B cell (primary cell): ENCODE data around the gene HOXA5. TPM values are rescaled to one million over a fixed set of nuclear protein-coding genes. Genes with fewer than 3 reads are reported as not detected.

ENCODE experiments used
- ATAC-seq: fragments of 200-7000 bp; cut with Tn5 transposase; one replicate; pipeline ENCODE4 v1.10.0; 2021; ENCODE audit warnings: low read depth, mild to moderate bottlenecking, moderate number of reproducible peaks, moderate library complexity
- CTCF ChIA-PET: fragments of 350-600 bp; sonication (Branson Sonifier 250); formaldehyde crosslinking; loops from one replicate; lab custom pipeline; 2021; ENCODE audit warnings: antibody characterized with exemption, inconsistent platforms; lab: Charles Lee
- POLR2A ChIA-PET: fragments of 350-600 bp; sonication (Branson Sonifier 250); formaldehyde crosslinking; loops from one replicate; lab custom pipeline; 2021; ENCODE audit warnings: antibody characterized with exemption; lab: Charles Lee
- DNase-seq: peaks from one replicate; pipeline ENCODE4 v3.0.0; 2013
- H2AFZ ChIP-seq: 2 replicates; pipeline ENCODE4 v1.6.1; 2012; ENCODE audit warnings: mild to moderate bottlenecking, low read depth, low read length; ENCODE audit not compliant: insufficient read depth, poor library complexity, severe bottlenecking
- H3K27ac ChIP-seq, 2 donors: 1 replicate in 1 of 2; 2 replicates in 1 of 2; pipeline ENCODE4 v1.5.1; 2012 to 2013; ENCODE audit warnings: low read length in 2 of 2, mild to moderate bottlenecking in 2 of 2, moderate library complexity in 1 of 2
- H3K27me3 ChIP-seq, 4 experiments: fragments of 200-600 bp in 1 of 4; sonication (generic) in 1 of 4; replicated peaks in 1 of 4; 1 replicate in 2 of 4; 2 replicates in 2 of 4; pipeline versions ENCODE4 v1.6.1 to v1.7.0; 2013 to 2016; ENCODE audit warnings: low read length in 3 of 4, mild to moderate bottlenecking in 2 of 4, mixed read lengths in 1 of 4, moderate library complexity in 1 of 4; ENCODE audit not compliant: insufficient read depth in 4 of 4, control insufficient read depth in 3 of 4; ENCODE audit errors: control extremely low read depth in 1 of 4
- H3K36me3 ChIP-seq, 2 experiments: replicated peaks in 1 of 2; 1 replicate in 1 of 2; 2 replicates in 1 of 2; pipeline versions ENCODE4 v1.6.1 to v1.7.1; 2013; ENCODE audit warnings: low read length in 1 of 2; ENCODE audit not compliant: insufficient read depth in 2 of 2, control insufficient read depth in 1 of 2; ENCODE audit errors: control extremely low read depth in 1 of 2, extremely low read depth in 1 of 2
- H3K4me1 ChIP-seq, 2 donors: fragments of 200-600 bp in 1 of 2; sonication (generic) in 1 of 2; 1 replicate in 1 of 2; 2 replicates in 1 of 2; pipeline versions ENCODE4 v1.5.1 to v1.6.1; 2013 to 2017; ENCODE audit warnings: low read length in 2 of 2; ENCODE audit not compliant: control insufficient read depth in 2 of 2, insufficient read depth in 2 of 2
- H3K4me2 ChIP-seq: replicated peaks from 2 replicates; pipeline ENCODE3; 2012; ENCODE audit warnings: mild to moderate bottlenecking, low read depth, low read length; ENCODE audit not compliant: poor library complexity, severe bottlenecking
- H3K4me3 ChIP-seq, 5 experiments: fragments of 200-600 bp in 1 of 5; sonication (generic) in 1 of 5; 1 replicate in 3 of 5; 2 replicates in 2 of 5; pipeline versions ENCODE4 v1.5.1 to v1.7.0; 2011 to 2016; ENCODE audit warnings: low read length in 4 of 5, mild to moderate bottlenecking in 4 of 5, low read depth in 2 of 5, control low read depth in 1 of 5, moderate library complexity in 1 of 5; ENCODE audit not compliant: insufficient read depth in 1 of 5; ENCODE audit errors: control extremely low read depth in 1 of 5, extremely low read depth in 1 of 5
- H3K79me2 ChIP-seq: fragments of 200-600 bp; sonication (generic); one replicate; pipeline ENCODE4 v1.6.0; 2016; ENCODE audit warnings: low read length; ENCODE audit not compliant: control insufficient read depth, insufficient read depth
- H3K9ac ChIP-seq: fragments of 200-600 bp; sonication (generic); 2 replicates; pipeline ENCODE4 v1.6.1; 2017; ENCODE audit warnings: mild to moderate bottlenecking, low read length, moderate library complexity
- H3K9me3 ChIP-seq, 3 donors: one replicate each; pipeline versions ENCODE4 v1.6.1 to v1.7.1; 2013; ENCODE audit warnings: low read length in 2 of 3; ENCODE audit not compliant: control insufficient read depth in 2 of 3, insufficient read depth in 1 of 3; ENCODE audit errors: control extremely low read depth in 1 of 3
- H4K20me1 ChIP-seq: 2 replicates; pipeline ENCODE4 v1.6.0; 2012; ENCODE audit warnings: mild to moderate bottlenecking, low read length; ENCODE audit not compliant: insufficient read depth, control insufficient read depth, poor library complexity, severe bottlenecking
- H3K27ac Mint-ChIP-seq: one replicate; pipeline ENCODE4 v1.8.0; 2021; ENCODE audit warnings: mixed read lengths
- H3K27me3 Mint-ChIP-seq: one replicate; pipeline ENCODE4 v1.8.0; 2021; ENCODE audit warnings: mixed read lengths
- H3K4me1 Mint-ChIP-seq: one replicate; pipeline ENCODE4 v1.8.0; 2021; ENCODE audit warnings: mixed read lengths
- H3K4me3 Mint-ChIP-seq: one replicate; pipeline ENCODE4 v1.8.0; 2021; ENCODE audit warnings: mixed read lengths
- H3K9me3 Mint-ChIP-seq: one replicate; pipeline ENCODE4 v1.8.0; 2022; ENCODE audit warnings: mixed read lengths; ENCODE audit not compliant: insufficient read depth
- EZH2 ChIP-seq: IDR thresholded peaks from 2 replicates; pipeline ENCODE4 v1.6.1; 2012; ENCODE audit warnings: borderline replicate concordance, low read depth, mild to moderate bottlenecking, moderate library complexity, low read length; ENCODE audit not compliant: insufficient read depth, poor library complexity, severe bottlenecking
- WGBS: methylation state at CpG from one replicate; pipeline ENCODE4 v1.1.5; 2013; ENCODE audit warnings: missing lambda C conversion rate; ENCODE audit not compliant: insufficient coverage; 5-methylcytosine and 5-hydroxymethylcytosine counted together
- intact Hi-C: fragments of 100-400 bp; cut with micrococcal nuclease; formaldehyde crosslinking; loops from one replicate; pipeline ENCODE4 v1.10.0; 2022
- polyA minus RNA-seq: library from RNA; depleted of rRNA, polyadenylated mRNA; stranded (reverse); fragments of >200 nt; gene quantifications from 2 replicates; pipeline ENCODE4 v1.2.3, GENCODE V29; 2012
- polyA plus RNA-seq: library from polyadenylated mRNA; depleted of rRNA; stranded (reverse); fragments of >200 nt; gene quantifications from 2 replicates; pipeline ENCODE4 v1.2.3, GENCODE V29; 2012
- total RNA-seq, 2 donors: library from RNA; stranded (reverse); fragments of 120-200 nt in 1 of 2; gene quantifications; 1 replicate in 1 of 2; 2 replicates in 1 of 2; pipeline versions ENCODE4 v1.2.3 to v1.2.4, GENCODE V29; 2013 to 2022
- TF ChIP-seq, protein P1 (sequence below): fragments of 200-600 bp; IDR thresholded peaks from one replicate; pipeline ENCODE4 v1.8.0; 2022; ENCODE audit warnings: antibody characterized with exemption, mild to moderate bottlenecking

HOXA5 gene
- total RNA-seq (not detected in 2 replicates), polyA plus RNA-seq (0.07 TPM in 1 of 2 replicates, not detected in the other), polyA minus RNA-seq (0.34 TPM in 1 of 2 replicates, not detected in the other)
- 0.33 TPM for total RNA-seq (2013)

GRCh38 chr7:27143023-27143949 lies at the start of gene HOXA5:
TSS of gene HOXA5 (minus strand) at chr7:27143681. CDS start at chr7:27143607, 74 bp downstream.
- POLR2A ChIA-PET, result interaction anchor here (0.6 kb wide), 1 partner anchor 1050 kb away, joined by 5 read pairs; no protein-coding TSS in a partner anchor
- Mint-ChIP-seq H3K4me3 (peak within 1 kb of the TSS; percentile 65), H3K27me3 (peaks cover 56% of the 10 kb centered on the region), H3K27ac (peak within 1 kb of the TSS; percentile 26), H3K9me3 (no peaks in the 10 kb centered on the region), H3K4me1 (peaks cover 14% of the 10 kb centered on the region)
- H3K4me3 ChIP-seq, result peak within 1 kb of the TSS in 2 of 5 experiments; percentile 5 to 35
- DNase-seq (peak; percentile 37), ATAC-seq (peak; percentile 42)
- intact Hi-C loops, result no loop called here
- H3K4me1 ChIP-seq, result peaks cover 11 to 14% of the 10 kb centered on the region in 2 donors
- no peaks in the 10 kb centered on the region for H3K79me2 ChIP-seq
- H2AFZ ChIP-seq, result no peak within 1 kb of the TSS
- H4K20me1 ChIP-seq, result no peaks in the 10 kb centered on the region
- 80% methylated on average over 86 of the region's 86 CpGs for WGBS
- peaks cover 0 to 64% (median 30%) of the 10 kb centered on the region in 4 experiments for H3K27me3 ChIP-seq
- H3K36me3 ChIP-seq, result no peaks in the 10 kb centered on the region
- H3K9ac ChIP-seq, result no peak within 1 kb of the TSS
- H3K4me2 ChIP-seq, result peak within 1 kb of the TSS; percentile 47
- no peak for TF ChIP-seq EZH2
- TF ChIP-seq, protein P1, sequence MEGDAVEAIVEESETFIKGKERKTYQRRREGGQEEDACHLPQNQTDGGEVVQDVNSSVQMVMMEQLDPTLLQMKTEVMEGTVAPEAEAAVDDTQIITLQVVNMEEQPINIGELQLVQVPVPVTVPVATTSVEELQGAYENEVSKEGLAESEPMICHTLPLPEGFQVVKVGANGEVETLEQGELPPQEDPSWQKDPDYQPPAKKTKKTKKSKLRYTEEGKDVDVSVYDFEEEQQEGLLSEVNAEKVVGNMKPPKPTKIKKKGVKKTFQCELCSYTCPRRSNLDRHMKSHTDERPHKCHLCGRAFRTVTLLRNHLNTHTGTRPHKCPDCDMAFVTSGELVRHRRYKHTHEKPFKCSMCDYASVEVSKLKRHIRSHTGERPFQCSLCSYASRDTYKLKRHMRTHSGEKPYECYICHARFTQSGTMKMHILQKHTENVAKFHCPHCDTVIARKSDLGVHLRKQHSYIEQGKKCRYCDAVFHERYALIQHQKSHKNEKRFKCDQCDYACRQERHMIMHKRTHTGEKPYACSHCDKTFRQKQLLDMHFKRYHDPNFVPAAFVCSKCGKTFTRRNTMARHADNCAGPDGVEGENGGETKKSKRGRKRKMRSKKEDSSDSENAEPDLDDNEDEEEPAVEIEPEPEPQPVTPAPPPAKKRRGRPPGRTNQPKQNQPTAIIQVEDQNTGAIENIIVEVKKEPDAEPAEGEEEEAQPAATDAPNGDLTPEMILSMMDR, result no peak
- peaks cover 0 to 54% (median 0%) of the 10 kb centered on the region in 3 donors for H3K9me3 ChIP-seq
- CTCF ChIA-PET, result interaction anchor here (0.7 to 1.7 kb wide), 6 partner anchors 12 to 1112 kb away, joined by 3 to 7 read pairs (median 3); no protein-coding TSS in a partner anchor
- no peak within 1 kb of the TSS for H3K27ac ChIP-seq
